ENCODE measurements around the gene ZFY.

DNA sequence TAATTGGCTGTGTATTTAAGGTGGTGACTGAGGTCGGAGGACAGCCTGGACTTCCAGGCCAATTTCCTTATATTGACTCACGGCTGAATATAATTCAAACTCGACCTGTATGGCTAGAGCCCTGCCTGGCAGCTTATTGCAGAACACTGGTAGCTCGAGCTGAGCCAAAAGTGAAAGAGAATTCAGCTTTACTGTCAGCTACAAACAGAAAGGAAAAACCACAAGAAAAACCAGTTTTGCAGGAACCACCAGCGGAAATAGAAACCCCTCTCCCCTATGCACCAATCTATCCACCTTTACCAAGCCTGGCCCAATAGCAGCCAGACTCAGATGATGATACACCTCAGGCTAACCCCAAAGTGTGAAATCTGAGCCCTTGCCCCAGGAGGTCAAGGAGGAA, 68.7 kb downstream of the ZFY start:
- TF ChIP-seq ATF6 (CRISPR knock-in tag; conservative IDR thresholded peaks at IDR 0.05) (no peak), CBFB (CRISPR knock-in tag; IDR thresholded peaks at IDR 0.05) (no peak), EZH2 (conservative IDR thresholded peaks at IDR 0.05; ENCODE audit: low read depth, low read length) (no peak), BHLHE40 (IDR thresholded peaks at IDR 0.05; ENCODE audit: low read length) (no peak), RAD21 (CRISPR knock-in tag; IDR thresholded peaks at IDR 0.05) (no peak), CEBPG (CRISPR knock-in tag; IDR thresholded peaks at IDR 0.05) (no peak), PCBP2 (optimal IDR thresholded peaks at IDR 0.05; ENCODE audit: low read depth, low read length, poor library complexity, severe bottlenecking) (no peak), ZSCAN25 (CRISPR knock-in tag; IDR thresholded peaks at IDR 0.05) (no peak), HNRNPLL (IDR thresholded peaks at IDR 0.05; ENCODE audit: low read depth, low read length, poor library complexity, severe bottlenecking) (no peak)
- TF ChIP-seq, protein P1, sequence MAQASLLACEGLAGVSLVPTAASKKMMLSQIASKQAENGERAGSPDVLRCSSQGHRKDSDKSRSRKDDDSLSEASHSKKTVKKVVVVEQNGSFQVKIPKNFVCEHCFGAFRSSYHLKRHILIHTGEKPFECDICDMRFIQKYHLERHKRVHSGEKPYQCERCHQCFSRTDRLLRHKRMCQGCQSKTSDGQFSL (CRISPR knock-in tag; IDR thresholded peaks at IDR 0.05), result no peak
- TF ChIP-seq, protein P2, sequence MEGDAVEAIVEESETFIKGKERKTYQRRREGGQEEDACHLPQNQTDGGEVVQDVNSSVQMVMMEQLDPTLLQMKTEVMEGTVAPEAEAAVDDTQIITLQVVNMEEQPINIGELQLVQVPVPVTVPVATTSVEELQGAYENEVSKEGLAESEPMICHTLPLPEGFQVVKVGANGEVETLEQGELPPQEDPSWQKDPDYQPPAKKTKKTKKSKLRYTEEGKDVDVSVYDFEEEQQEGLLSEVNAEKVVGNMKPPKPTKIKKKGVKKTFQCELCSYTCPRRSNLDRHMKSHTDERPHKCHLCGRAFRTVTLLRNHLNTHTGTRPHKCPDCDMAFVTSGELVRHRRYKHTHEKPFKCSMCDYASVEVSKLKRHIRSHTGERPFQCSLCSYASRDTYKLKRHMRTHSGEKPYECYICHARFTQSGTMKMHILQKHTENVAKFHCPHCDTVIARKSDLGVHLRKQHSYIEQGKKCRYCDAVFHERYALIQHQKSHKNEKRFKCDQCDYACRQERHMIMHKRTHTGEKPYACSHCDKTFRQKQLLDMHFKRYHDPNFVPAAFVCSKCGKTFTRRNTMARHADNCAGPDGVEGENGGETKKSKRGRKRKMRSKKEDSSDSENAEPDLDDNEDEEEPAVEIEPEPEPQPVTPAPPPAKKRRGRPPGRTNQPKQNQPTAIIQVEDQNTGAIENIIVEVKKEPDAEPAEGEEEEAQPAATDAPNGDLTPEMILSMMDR (CRISPR knock-in tag; IDR thresholded peaks at IDR 0.05), result no peak

All from HepG2 (cell line).